ENCODE data around the gene NKTR.

Gene NKTR

DNA sequence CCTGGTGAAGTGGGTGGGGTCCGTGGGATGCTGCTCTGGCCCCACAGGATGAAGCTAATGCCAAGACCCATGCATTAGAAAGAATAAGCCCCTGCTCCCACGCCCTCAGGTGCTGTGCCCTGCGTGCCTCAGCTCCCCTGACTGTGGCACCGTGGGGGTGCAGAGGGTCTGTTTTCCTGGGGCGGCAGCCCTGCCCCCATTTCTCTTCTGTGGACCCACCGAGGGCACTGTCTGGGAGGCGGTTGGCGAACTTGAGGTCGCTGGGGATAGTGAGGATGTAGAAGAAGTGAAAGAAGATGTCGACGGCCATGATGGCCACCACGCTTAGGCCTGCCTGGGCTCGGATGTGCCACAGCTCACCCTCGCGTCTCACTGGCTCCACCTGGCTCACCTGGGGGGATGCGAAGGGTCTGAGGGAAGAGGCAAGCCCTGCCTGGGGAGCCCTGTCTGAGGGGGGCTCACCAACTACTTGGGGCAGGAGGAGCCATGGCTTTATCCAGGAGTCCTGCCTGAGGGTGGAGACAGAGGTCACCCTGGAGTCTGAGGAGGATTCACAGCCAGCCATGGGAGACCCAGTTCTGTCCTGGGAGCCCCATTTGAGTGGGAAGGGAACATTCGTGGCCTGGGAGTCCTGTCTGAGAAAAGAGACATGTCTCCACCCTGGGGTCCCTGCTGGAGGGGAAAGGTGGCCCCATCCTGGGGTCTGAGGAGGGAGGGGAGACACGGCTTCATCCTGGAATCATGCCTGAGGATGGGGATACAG, 97.0 kb downstream of the NKTR start:
- no peak for DNase-seq

Data from NCI-H1092 treated with DMSO at 0.1 percent for 48 hours (cell line).